Liver (tissue), 9 donors: ENCODE data around the gene GTPBP3. TPM values are rescaled to one million over a fixed set of nuclear protein-coding genes. Genes with fewer than 3 reads are reported as not detected.

Source experiments
- DNase-seq: peaks from one replicate; pipeline ENCODE4 v3.0.0-alpha.2; 2017; ENCODE audit warnings: low spot score
- H3K27ac ChIP-seq, 2 donors: one replicate each; pipeline ENCODE4 v1.7.0; 2013; ENCODE audit warnings: inconsistent platforms in 2 of 2, low read length in 2 of 2, control low read depth in 1 of 2, low read depth in 1 of 2, mild to moderate bottlenecking in 1 of 2
- H3K27me3 ChIP-seq, 4 donors: one replicate each; pipeline versions ENCODE4 v1.6.1 to v1.7.0; 2013; ENCODE audit warnings: low read length in 3 of 4, inconsistent platforms in 1 of 4, mild to moderate bottlenecking in 1 of 4, moderate library complexity in 1 of 4; ENCODE audit not compliant: control insufficient read depth in 4 of 4, insufficient read depth in 4 of 4
- H3K36me3 ChIP-seq, 4 donors: one replicate each; pipeline versions ENCODE4 v1.6.1 to v1.7.0; 2013; ENCODE audit warnings: low read length in 3 of 4, mild to moderate bottlenecking in 3 of 4, low read depth in 1 of 4, moderate library complexity in 1 of 4; ENCODE audit not compliant: control insufficient read depth in 4 of 4, insufficient read depth in 3 of 4
- H3K4me1 ChIP-seq, 4 donors: one replicate each; pipeline versions ENCODE4 v1.6.1 to v1.7.0; 2013; ENCODE audit warnings: low read length in 3 of 4, mild to moderate bottlenecking in 3 of 4, moderate library complexity in 1 of 4; ENCODE audit not compliant: control insufficient read depth in 4 of 4, insufficient read depth in 4 of 4
- H3K4me3 ChIP-seq, 3 donors: one replicate each; pipeline versions ENCODE4 v1.6.1 to v1.7.0; 2013; ENCODE audit warnings: low read length in 3 of 3, control low read depth in 1 of 3, low read depth in 1 of 3, mild to moderate bottlenecking in 1 of 3
- H3K9ac ChIP-seq, 2 donors: one replicate each; pipeline ENCODE4 v1.7.0; 2013; ENCODE audit warnings: low read length in 2 of 2, mild to moderate bottlenecking in 2 of 2, moderate library complexity in 2 of 2, control low read depth in 1 of 2, low read depth in 1 of 2
- H3K9me3 ChIP-seq, 4 donors: one replicate each; pipeline versions ENCODE4 v1.6.1 to v1.7.0; 2013; ENCODE audit warnings: low read length in 3 of 4; ENCODE audit not compliant: control insufficient read depth in 4 of 4
- EGR1 ChIP-seq, 2 donors: IDR thresholded peaks; 2 replicates each; pipeline ENCODE4 v1.6.1; 2016 to 2018; ENCODE audit warnings: antibody characterized with exemption in 2 of 2, low read depth in 2 of 2
- FOXA1 ChIP-seq: IDR thresholded peaks from 2 replicates; pipeline ENCODE4 v1.6.1; 2016; ENCODE audit warnings: antibody characterized with exemption
- FOXA2 ChIP-seq: IDR thresholded peaks from 2 replicates; pipeline ENCODE4 v1.6.1; 2016; ENCODE audit warnings: antibody characterized with exemption
- GABPA ChIP-seq, 2 donors: IDR thresholded peaks in 1 of 2; conservative IDR thresholded peaks in 1 of 2; 2 replicates each; pipeline ENCODE4 v1.6.1; 2016; ENCODE audit warnings: antibody characterized with exemption in 2 of 2, mild to moderate bottlenecking in 1 of 2, moderate library complexity in 1 of 2
- HNF4A ChIP-seq, 2 donors: conservative IDR thresholded peaks; 2 replicates each; pipeline ENCODE4 v1.6.1; 2016; ENCODE audit warnings: antibody characterized with exemption in 2 of 2, mild to moderate bottlenecking in 2 of 2
- HNF4G ChIP-seq: IDR thresholded peaks from 2 replicates; pipeline ENCODE4 v1.6.1; 2016; ENCODE audit warnings: antibody characterized with exemption
- JUND ChIP-seq, 2 donors: IDR thresholded peaks; 2 replicates each; pipeline ENCODE4 v1.6.1; 2016; ENCODE audit warnings: antibody characterized with exemption in 2 of 2
- NR2F2 ChIP-seq: IDR thresholded peaks from 2 replicates; pipeline ENCODE4 v1.6.1; 2016; ENCODE audit warnings: antibody characterized with exemption
- RAD21 ChIP-seq, 2 donors: IDR thresholded peaks; 2 replicates each; pipeline ENCODE4 v1.6.1; 2016; ENCODE audit warnings: antibody characterized with exemption in 2 of 2, mild to moderate bottlenecking in 2 of 2
- RXRA ChIP-seq, 2 donors: IDR thresholded peaks; 2 replicates each; pipeline ENCODE4 v1.6.1; 2017 to 2018; ENCODE audit warnings: antibody characterized with exemption in 2 of 2, mild to moderate bottlenecking in 1 of 2
- SP1 ChIP-seq: IDR thresholded peaks from 2 replicates; pipeline ENCODE4 v1.6.1; 2018; ENCODE audit warnings: antibody characterized with exemption, mild to moderate bottlenecking
- TAF1 ChIP-seq: conservative IDR thresholded peaks from 2 replicates; pipeline ENCODE4 v1.6.1; 2016; ENCODE audit warnings: antibody characterized with exemption, mild to moderate bottlenecking
- YY1 ChIP-seq: IDR thresholded peaks from 2 replicates; pipeline ENCODE4 v1.6.1; 2016; ENCODE audit warnings: antibody characterized with exemption, mild to moderate bottlenecking
- WGBS: extraction: QIAGEN DNeasy Blood & Tissue Kit; methylation state at CpG from one replicate; pipeline ENCODE4 v1.1.7; 2013; 5-methylcytosine and 5-hydroxymethylcytosine counted together
- polyA plus RNA-seq, 2 donors: library from polyadenylated mRNA; stranded (reverse) in 1 of 2; unstranded in 1 of 2; fragments of 200-250 nt in 1 of 2; fragments of >200 nt in 1 of 2; fragmentation: Nextera tagmentation in 1 of 2; extraction: Ambion mirVana in 1 of 2; gene quantifications; one replicate each; pipeline versions ENCODE4 v1.2.1 to v1.2.3, GENCODE V29; 2013 to 2015
- total RNA-seq, 2 donors: library from RNA; depleted of rRNA; stranded (reverse); fragments of >200 nt; gene quantifications; one replicate each; pipeline ENCODE4 v1.2.3, GENCODE V29; 2014
- TF ChIP-seq, protein P1 (sequence below): IDR thresholded peaks from 2 replicates; pipeline ENCODE4 v1.6.1; 2016; ENCODE audit warnings: antibody characterized with exemption, mild to moderate bottlenecking
- TF ChIP-seq, protein P2 (sequence below): IDR thresholded peaks from 2 replicates; pipeline ENCODE4 v1.6.1; 2016; ENCODE audit warnings: antibody characterized with exemption
- TF ChIP-seq, protein P3 (sequence below): IDR thresholded peaks from 2 replicates; pipeline ENCODE4 v1.6.1; 2016; ENCODE audit warnings: antibody characterized with exemption
- TF ChIP-seq, protein P4 (sequence below): fragments of 150-350 bp; IDR thresholded peaks from 2 replicates; pipeline ENCODE4 v1.5.1; 2017; ENCODE audit warnings: improper control_type of control experiment, low read depth, low read length; ENCODE audit not compliant: missing input control
- TF ChIP-seq, protein P5 (sequence below): IDR thresholded peaks from 2 replicates; pipeline ENCODE4 v1.6.1; 2016; ENCODE audit warnings: antibody characterized with exemption
- donor health status: healthy.
- donor health status: healthy.
- donor health status: healthy.
- donor health status: healthy.
- donor health status: healthy.

The GTPBP3 gene
- total and polyA plus RNA-seq, 4 donors: 4.9 to 15.5 (median 9.6) TPM

DNA sequence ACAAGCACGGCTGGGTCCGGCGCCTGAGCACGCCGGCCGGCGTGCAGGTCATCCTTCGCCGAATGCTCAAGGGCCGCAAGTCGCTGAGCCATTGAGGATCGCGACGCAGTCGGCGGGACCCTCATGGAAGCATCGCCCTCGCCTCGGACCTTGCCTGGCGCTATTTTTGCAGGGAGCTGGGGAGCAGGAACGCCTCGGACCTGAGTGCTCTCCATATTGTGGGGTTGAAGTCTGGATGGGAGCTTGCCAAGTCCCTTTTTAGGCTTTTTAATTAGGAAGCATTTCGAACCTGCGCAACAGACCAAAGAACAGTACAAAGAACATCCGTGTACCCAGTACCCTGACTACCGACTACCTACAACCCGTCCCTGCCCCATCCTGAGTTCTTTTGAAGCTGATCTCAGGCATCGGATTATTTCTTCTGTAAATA is 31.1 kb upstream of the GTPBP3 start:
- Histone ChIP-seq H3K4me1 (peaks cover 10 to 61% (median 48%) of the 10 kb centered on the region in 4 donors), H3K9me3 (no peaks in the 10 kb centered on the region), H3K27ac (peak overlapping the region; percentile 88 to 93), H3K27me3 (no peaks in the 10 kb centered on the region), H3K36me3 (no peaks in the 10 kb centered on the region), H3K9ac (peak overlapping the region; percentile 68 to 79), H3K4me3 (peak overlapping the region; percentile 78 to 94 (median 81))
- DNase-seq: no peak
- WGBS: 4% methylated on average over 28 of the region's 28 CpGs
- TF ChIP-seq YY1: peak; percentile 11
- peak; percentile 33 for TF ChIP-seq SP1
- TF ChIP-seq FOXA2: no peak
- TF ChIP-seq, protein P1, sequence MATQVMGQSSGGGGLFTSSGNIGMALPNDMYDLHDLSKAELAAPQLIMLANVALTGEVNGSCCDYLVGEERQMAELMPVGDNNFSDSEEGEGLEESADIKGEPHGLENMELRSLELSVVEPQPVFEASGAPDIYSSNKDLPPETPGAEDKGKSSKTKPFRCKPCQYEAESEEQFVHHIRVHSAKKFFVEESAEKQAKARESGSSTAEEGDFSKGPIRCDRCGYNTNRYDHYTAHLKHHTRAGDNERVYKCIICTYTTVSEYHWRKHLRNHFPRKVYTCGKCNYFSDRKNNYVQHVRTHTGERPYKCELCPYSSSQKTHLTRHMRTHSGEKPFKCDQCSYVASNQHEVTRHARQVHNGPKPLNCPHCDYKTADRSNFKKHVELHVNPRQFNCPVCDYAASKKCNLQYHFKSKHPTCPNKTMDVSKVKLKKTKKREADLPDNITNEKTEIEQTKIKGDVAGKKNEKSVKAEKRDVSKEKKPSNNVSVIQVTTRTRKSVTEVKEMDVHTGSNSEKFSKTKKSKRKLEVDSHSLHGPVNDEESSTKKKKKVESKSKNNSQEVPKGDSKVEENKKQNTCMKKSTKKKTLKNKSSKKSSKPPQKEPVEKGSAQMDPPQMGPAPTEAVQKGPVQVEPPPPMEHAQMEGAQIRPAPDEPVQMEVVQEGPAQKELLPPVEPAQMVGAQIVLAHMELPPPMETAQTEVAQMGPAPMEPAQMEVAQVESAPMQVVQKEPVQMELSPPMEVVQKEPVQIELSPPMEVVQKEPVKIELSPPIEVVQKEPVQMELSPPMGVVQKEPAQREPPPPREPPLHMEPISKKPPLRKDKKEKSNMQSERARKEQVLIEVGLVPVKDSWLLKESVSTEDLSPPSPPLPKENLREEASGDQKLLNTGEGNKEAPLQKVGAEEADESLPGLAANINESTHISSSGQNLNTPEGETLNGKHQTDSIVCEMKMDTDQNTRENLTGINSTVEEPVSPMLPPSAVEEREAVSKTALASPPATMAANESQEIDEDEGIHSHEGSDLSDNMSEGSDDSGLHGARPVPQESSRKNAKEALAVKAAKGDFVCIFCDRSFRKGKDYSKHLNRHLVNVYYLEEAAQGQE: peak; percentile 60
- TF ChIP-seq HNF4A (conservative IDR thresholded peaks at IDR 0.05): peak; percentile 80 to 85
- TF ChIP-seq RAD21 (IDR thresholded peaks at IDR 0.05): no peak
- TF ChIP-seq, protein P2, sequence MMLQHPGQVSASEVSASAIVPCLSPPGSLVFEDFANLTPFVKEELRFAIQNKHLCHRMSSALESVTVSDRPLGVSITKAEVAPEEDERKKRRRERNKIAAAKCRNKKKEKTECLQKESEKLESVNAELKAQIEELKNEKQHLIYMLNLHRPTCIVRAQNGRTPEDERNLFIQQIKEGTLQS: no peak
- peak; percentile 41 for TF ChIP-seq TAF1

DNA sequence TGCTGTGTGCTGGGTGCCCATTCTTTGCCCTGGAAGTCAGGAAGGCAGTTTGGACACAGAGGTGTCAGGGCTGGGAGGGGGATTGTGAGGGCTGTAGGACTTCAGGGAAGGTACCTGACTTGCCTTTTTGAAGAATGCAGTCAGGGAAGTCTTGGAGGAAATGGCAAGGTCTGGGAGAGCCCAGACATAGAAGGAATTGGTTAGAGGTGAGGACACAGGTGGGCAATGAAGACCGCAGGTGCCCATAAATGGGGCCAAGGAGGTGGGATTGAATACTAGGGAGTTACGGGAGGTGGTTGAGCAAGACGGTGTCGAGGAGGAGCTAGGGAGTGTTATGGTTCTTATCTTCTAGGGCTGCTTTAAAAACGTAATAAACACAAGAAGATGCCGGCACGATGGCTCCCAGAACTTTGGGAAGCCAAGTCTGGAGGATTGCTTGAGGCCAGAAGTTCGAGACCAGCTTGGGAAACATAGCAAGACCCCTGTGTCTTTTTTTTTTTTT is 29.4 kb upstream of the GTPBP3 start:
- 90% methylated on average over 8 of the region's 8 CpGs for whole genome bisulfite sequencing
- Histone ChIP-seq H3K36me3 (peaks cover 0 to 3% (median 0%) of the 10 kb centered on the region in 4 donors), H3K9ac (no peak overlapping the region), H3K4me1 (peaks cover 6 to 61% (median 44%) of the 10 kb centered on the region in 4 donors), H3K27me3 (no peaks in the 10 kb centered on the region), H3K4me3 (no peak overlapping the region), H3K9me3 (no peaks in the 10 kb centered on the region), H3K27ac (no peak overlapping the region)
- TF ChIP-seq RXRA (IDR thresholded peaks at IDR 0.05): no peak
- TF ChIP-seq TAF1: no peak
- no peak for TF ChIP-seq NR2F2
- no peak for TF ChIP-seq RAD21 (IDR thresholded peaks at IDR 0.05)
- TF ChIP-seq YY1: no peak
- DNase-seq: no peak

DNA sequence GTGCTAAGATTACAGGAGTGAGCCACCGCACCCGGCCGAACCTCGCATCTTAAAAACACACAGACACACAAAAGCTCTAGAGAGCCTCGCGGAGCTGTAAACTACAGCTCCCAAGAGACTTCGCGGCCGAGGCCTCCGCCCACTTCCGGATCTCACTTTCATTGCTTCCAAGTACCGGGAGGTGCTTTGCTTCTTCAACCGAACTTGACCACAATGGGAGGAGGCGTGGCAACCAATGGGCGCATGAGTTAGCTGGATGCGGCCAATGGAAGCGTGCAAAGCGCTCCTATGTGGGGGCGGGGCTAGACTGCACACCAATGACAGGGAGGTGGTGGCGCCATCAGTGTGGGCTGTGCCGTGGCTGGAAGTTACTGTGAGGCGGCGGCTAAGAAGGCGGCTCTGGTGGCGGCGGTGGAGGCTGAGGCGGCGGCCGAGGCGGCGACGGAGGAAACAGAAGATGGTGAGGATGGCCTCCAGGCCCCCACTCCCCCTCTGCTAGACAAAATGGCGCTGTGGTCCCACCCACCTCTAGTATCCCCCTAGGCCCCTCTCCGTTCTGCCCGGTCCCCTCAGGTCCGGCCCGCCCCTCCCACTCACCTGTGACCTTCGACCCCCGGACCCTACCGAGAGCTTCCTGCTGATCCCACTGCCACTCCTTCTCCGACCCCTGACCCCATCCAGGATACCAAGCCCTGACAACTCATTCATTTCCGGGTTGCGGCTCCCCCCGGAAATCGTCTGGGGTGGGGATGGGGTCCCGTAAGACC is 28.0 kb upstream of the GTPBP3 start, which contains the start of gene DDA1:
Gene DDA1 (plus strand): TSS at position 366 of the 767 bp plus-strand sequence. CDS start 92 bp downstream, at position 458.
- Histone ChIP-seq H3K4me3 (peak within 1 kb of the TSS; percentile 57 to 89 (median 80)), H3K36me3 (peaks cover under 1 to 12% (median 6%) of the 10 kb centered on the region in 4 donors), H3K9me3 (no peaks in the 10 kb centered on the region), H3K4me1 (peaks cover 3 to 50% (median 35%) of the 10 kb centered on the region in 4 donors), H3K27ac (peak within 1 kb of the TSS; percentile 42 to 52), H3K27me3 (no peaks in the 10 kb centered on the region), H3K9ac (peak within 1 kb of the TSS; percentile 45 to 66)
- WGBS: under 1% methylated on average over 46 of the region's 46 CpGs
- DNase-seq: peak; percentile 98
- TF ChIP-seq, protein P3, sequence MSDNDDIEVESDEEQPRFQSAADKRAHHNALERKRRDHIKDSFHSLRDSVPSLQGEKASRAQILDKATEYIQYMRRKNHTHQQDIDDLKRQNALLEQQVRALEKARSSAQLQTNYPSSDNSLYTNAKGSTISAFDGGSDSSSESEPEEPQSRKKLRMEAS: peak; percentile 42
- TF ChIP-seq GABPA (IDR thresholded peaks at IDR 0.05 in 1 of 2, conservative IDR thresholded peaks at IDR 0.05 in 1 of 2) (peak; percentile 65 to 88), SP1 (peak; percentile 97), FOXA2 (no peak), FOXA1 (no peak), YY1 (peak; percentile 94), TAF1 (peak; percentile 41), EGR1 (IDR thresholded peaks at IDR 0.05; ENCODE audit: low read depth in 2 of 2) (peak; percentile 53 to 76), RXRA (IDR thresholded peaks at IDR 0.05) (peak; percentile 25 to 31), RAD21 (IDR thresholded peaks at IDR 0.05) (no peak), NR2F2 (peak; percentile 87), HNF4G (no peak), JUND (IDR thresholded peaks at IDR 0.05) (peak in 1 of 2 donors; percentile 53)
- TF ChIP-seq, protein P4, sequence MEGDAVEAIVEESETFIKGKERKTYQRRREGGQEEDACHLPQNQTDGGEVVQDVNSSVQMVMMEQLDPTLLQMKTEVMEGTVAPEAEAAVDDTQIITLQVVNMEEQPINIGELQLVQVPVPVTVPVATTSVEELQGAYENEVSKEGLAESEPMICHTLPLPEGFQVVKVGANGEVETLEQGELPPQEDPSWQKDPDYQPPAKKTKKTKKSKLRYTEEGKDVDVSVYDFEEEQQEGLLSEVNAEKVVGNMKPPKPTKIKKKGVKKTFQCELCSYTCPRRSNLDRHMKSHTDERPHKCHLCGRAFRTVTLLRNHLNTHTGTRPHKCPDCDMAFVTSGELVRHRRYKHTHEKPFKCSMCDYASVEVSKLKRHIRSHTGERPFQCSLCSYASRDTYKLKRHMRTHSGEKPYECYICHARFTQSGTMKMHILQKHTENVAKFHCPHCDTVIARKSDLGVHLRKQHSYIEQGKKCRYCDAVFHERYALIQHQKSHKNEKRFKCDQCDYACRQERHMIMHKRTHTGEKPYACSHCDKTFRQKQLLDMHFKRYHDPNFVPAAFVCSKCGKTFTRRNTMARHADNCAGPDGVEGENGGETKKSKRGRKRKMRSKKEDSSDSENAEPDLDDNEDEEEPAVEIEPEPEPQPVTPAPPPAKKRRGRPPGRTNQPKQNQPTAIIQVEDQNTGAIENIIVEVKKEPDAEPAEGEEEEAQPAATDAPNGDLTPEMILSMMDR: no peak
- TF ChIP-seq, protein P2: no peak
- TF ChIP-seq, protein P5, sequence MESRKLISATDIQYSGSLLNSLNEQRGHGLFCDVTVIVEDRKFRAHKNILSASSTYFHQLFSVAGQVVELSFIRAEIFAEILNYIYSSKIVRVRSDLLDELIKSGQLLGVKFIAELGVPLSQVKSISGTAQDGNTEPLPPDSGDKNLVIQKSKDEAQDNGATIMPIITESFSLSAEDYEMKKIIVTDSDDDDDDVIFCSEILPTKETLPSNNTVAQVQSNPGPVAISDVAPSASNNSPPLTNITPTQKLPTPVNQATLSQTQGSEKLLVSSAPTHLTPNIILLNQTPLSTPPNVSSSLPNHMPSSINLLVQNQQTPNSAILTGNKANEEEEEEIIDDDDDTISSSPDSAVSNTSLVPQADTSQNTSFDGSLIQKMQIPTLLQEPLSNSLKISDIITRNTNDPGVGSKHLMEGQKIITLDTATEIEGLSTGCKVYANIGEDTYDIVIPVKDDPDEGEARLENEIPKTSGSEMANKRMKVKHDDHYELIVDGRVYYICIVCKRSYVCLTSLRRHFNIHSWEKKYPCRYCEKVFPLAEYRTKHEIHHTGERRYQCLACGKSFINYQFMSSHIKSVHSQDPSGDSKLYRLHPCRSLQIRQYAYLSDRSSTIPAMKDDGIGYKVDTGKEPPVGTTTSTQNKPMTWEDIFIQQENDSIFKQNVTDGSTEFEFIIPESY: no peak
